Activated CD8-positive, alpha-beta memory T cell treated with anti-CD3 and anti-CD28 coated beads, Interleukin-2, amount 10 ng/mL, durations not matched to agents 7 days and 5 days (primary cell): ENCODE data around the gene LCN10. TPM values are rescaled to one million over a fixed set of nuclear protein-coding genes. Genes with fewer than 3 reads are reported as not detected.
"Not testable (repeated sequence)": the region's sequence is repeated elsewhere in the genome, so short reads cannot be mapped to it uniquely, and the experiment has no call there.

Experiments used
- ATAC-seq: fragments of 150-1000 bp; cut with Tn5 transposase; one replicate; pipeline ENCODE4 v1.10.0; 2021; ENCODE audit warnings: moderate library complexity
- CTCF ChIA-PET: fragments of 350-600 bp; sonication (Branson Sonifier 250); formaldehyde crosslinking; loops from one replicate; lab custom pipeline; 2021; ENCODE audit warnings: antibody characterized with exemption; lab: Charles Lee
- DNase-seq: peaks from one replicate; pipeline ENCODE4 v3.0.0-alpha.2; 2020
- H3K27ac Mint-ChIP-seq: one replicate; pipeline ENCODE4 v1.8.0; 2021; ENCODE audit warnings: mild to moderate bottlenecking, mixed read lengths
- H3K27me3 Mint-ChIP-seq: one replicate; pipeline ENCODE4 v1.8.0; 2021; ENCODE audit warnings: mixed read lengths
- H3K36me3 Mint-ChIP-seq: one replicate; pipeline ENCODE4 v1.8.0; 2021; ENCODE audit warnings: mild to moderate bottlenecking, mixed read lengths
- H3K4me1 Mint-ChIP-seq: one replicate; pipeline ENCODE4 v1.8.0; 2021; ENCODE audit warnings: mixed read lengths
- H3K4me3 Mint-ChIP-seq: one replicate; pipeline ENCODE4 v1.8.0; 2021; ENCODE audit warnings: mild to moderate bottlenecking, moderate library complexity, mixed read lengths
- H3K9me3 Mint-ChIP-seq: one replicate; pipeline ENCODE4 v1.8.0; 2022; ENCODE audit warnings: low read depth, mixed read lengths
- total RNA-seq, 2 experiments: library from RNA; stranded (reverse); gene quantifications; one replicate each; pipeline ENCODE4 v1.2.3, GENCODE V29; 2021

Gene LCN10
- total RNA-seq, 2 experiments from 2014 or later, result 0.68 TPM; not detected in 1

DNA sequence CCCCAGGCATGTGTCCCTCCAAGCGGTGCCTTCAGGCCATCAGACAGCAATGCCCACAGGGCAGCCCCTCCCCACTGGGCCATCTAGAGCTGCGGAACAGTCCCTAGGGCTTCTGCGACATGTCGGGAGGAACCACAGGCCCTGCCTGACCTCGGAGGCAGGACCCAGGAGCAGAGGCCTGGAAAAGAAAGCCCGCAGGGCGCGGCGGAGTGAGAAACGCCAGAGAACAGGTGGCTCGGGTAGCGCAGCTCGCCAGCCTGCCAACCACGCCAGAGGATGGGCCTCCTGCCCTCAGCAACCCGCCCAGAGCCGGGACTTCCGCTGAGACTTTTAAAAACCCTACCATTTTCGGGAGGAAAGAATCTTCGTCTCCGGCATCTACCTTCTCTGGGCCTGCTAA lies 14.6 kb upstream of the LCN10 start:
- Mint-ChIP-seq H3K36me3 (peaks cover 7% of the 10 kb centered on the region), H3K27me3 (peaks cover 6% of the 10 kb centered on the region), H3K9me3 (peaks cover 15% of the 10 kb centered on the region), H3K4me3 (no peak overlapping the region), H3K27ac (no peak overlapping the region), H3K4me1 (no peaks in the 10 kb centered on the region)
- ATAC-seq (no peak), DNase-seq (no peak)
- CTCF ChIA-PET, result interaction anchor here (0.9 to 1.4 kb wide), 5 partner anchors 9 to 29 kb away, joined by 3 to 5 read pairs (median 3); no protein-coding TSS in a partner anchor

GRCh38 chr9:136756836-136757235 lies 14.1 kb upstream of the LCN10 start:
- ATAC-seq (no peak), DNase-seq (no peak)
- CTCF ChIA-PET, result interaction anchor here (1.3 to 1.4 kb wide), 2 partner anchors 18 to 28 kb away, joined by 3 to 4 read pairs; no protein-coding TSS in a partner anchor
- peaks cover 11% of the 10 kb centered on the region for H3K36me3 Mint-ChIP-seq
- no peak overlapping the region for H3K4me3 Mint-ChIP-seq
- peaks cover 17% of the 10 kb centered on the region for H3K9me3 Mint-ChIP-seq
- no peaks in the 10 kb centered on the region for H3K4me1 Mint-ChIP-seq
- H3K27me3 Mint-ChIP-seq, result peaks cover 11% of the 10 kb centered on the region
- no peak overlapping the region for H3K27ac Mint-ChIP-seq

DNA sequence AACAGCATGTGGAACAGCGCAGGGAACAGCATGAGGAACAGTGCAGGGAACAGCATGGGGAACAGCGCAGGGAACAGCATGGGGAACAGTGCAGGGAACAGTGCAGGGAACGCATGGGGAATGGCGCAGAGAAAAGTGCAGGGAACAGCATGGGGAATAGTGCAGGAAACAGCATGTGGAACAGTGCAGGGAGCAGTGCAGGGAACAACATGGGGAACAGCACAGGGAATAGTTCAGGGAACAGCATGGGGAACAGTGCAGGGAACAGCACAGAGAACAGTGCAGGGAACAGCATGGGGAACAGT lies 13.3 kb upstream of the LCN10 start:
- DNase-seq (no peak), ATAC-seq (no peak)
- H3K9me3 Mint-ChIP-seq, result peaks cover 20% of the 10 kb centered on the region
- no peak overlapping the region for H3K4me3 Mint-ChIP-seq
- no peak overlapping the region for H3K27ac Mint-ChIP-seq
- peaks cover under 1% of the 10 kb centered on the region for H3K4me1 Mint-ChIP-seq
- CTCF ChIA-PET, result no interaction called here
- H3K36me3 Mint-ChIP-seq, result peaks cover 15% of the 10 kb centered on the region
- H3K27me3 Mint-ChIP-seq, result peaks cover 12% of the 10 kb centered on the region

DNA sequence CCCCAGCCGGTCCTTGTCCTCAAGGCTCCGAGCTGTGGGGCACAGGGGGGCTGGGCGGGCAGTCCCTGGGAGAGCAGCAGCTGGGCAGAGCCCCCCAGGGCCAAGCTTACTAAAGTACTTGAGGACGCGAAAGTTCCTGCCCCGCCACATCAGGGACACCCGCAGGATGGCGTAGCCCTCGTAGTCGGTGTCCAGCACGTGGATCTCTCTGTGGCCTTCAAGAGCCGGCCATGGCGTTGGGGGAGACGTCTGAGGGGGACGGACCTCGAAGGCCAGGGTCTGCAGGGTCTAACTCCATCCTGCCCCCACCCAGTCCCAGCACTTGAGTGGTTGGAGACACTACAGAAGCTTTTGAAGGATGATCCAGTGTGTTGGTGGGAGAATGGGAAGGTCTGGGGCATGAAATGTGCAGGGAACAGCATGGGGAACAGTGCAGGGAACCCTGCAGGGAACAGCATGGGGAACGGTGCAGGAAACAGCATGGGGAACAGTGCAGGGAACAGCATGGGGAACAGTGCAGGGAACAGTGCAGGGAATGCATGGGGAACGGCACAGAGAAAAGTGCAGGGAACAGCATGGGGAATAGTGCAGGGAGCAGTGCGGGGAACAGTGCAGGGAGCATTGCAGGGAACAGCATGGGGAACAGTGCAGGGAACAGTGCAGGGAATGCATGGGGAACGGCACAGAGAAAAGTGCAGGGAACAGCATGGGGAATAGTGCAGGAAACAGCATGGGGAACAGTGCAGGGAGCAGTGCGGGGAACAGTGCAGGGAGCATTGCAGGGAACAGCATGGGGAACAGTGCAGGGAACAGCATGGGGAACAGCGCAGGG lies 12.8 kb upstream of the LCN10 start:
- peaks cover 16% of the 10 kb centered on the region for H3K36me3 Mint-ChIP-seq
- CTCF ChIA-PET, result interaction anchor here (0.8 kb wide), 1 partner anchor 14 kb away, joined by 3 read pairs; no protein-coding TSS in a partner anchor
- not testable (repeated sequence) for H3K27ac Mint-ChIP-seq, DNase-seq, H3K4me1 Mint-ChIP-seq, H3K4me3 Mint-ChIP-seq, ATAC-seq
- H3K9me3 Mint-ChIP-seq, result peaks cover 20% of the 10 kb centered on the region
- peaks cover 15% of the 10 kb centered on the region for H3K27me3 Mint-ChIP-seq

DNA sequence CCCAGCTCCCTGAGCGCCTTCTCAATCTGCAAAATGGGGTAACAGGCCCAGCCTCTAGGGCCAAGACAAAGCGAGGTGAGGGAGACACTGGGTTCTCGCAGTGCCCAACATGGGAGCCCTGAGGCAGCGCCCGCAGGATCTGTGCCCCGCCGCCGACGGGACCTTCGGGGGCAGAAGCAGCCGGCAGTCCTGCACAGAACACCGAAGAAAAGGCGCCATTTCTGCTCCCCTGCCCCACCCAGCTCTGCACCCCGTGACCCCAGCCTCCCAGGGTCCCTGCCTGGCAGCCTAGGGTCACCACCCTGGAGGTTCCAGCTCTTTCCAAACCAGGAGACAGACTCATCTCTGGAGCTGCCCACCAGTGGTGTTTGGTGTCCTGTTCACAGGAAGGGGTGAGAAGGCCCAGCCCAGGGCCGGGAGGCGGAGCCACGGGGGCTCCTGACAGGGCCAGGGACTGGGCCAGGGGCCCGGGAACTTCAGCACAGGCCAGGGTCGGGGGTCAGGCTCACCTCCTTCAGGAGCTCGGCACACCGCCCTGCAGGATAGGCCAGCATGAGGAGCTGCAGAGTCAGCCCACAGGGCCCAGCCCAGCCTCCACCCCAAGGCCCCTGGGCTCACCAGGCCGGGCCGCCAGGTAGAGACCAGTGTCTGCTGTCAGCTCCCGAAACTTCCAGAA lies 12.0 kb upstream of the LCN10 start:
- CTCF ChIA-PET, result interaction anchor here (0.8 kb wide), 1 partner anchor 13 kb away, joined by 3 read pairs; no protein-coding TSS in a partner anchor
- DNase-seq (no peak), ATAC-seq (no peak)
- Mint-ChIP-seq H3K4me3 (no peak overlapping the region), H3K4me1 (peaks cover 11% of the 10 kb centered on the region), H3K27me3 (peaks cover 15% of the 10 kb centered on the region), H3K36me3 (peaks cover 16% of the 10 kb centered on the region), H3K9me3 (peaks cover 20% of the 10 kb centered on the region), H3K27ac (no peak overlapping the region)

- no peak overlapping the region for H3K27ac Mint-ChIP-seq
- CTCF ChIA-PET, result no interaction called here
Measured at GRCh38 chr9:136754059-136754572, 11.4 kb upstream of the LCN10 start.

GRCh38 chr9:136753371-136754058 lies 10.8 kb upstream of the LCN10 start:
- peaks cover 20% of the 10 kb centered on the region for H3K9me3 Mint-ChIP-seq
- DNase-seq (no peak), ATAC-seq (no peak)
- peaks cover 14% of the 10 kb centered on the region for H3K4me1 Mint-ChIP-seq
- CTCF ChIA-PET, result no interaction called here
- no peak overlapping the region for H3K27ac Mint-ChIP-seq
- H3K4me3 Mint-ChIP-seq, result no peak overlapping the region
- H3K27me3 Mint-ChIP-seq, result peaks cover 16% of the 10 kb centered on the region
- H3K36me3 Mint-ChIP-seq, result peaks cover 16% of the 10 kb centered on the region

More at GRCh38 chr9:136754059-136754572, 11.4 kb upstream of the LCN10 start:
- DNase-seq, result no peak
- no peak overlapping the region for H3K4me3 Mint-ChIP-seq
- peaks cover 20% of the 10 kb centered on the region for H3K9me3 Mint-ChIP-seq
- no peak for ATAC-seq
- peaks cover 15% of the 10 kb centered on the region for H3K27me3 Mint-ChIP-seq
- peaks cover 14% of the 10 kb centered on the region for H3K4me1 Mint-ChIP-seq
- peaks cover 16% of the 10 kb centered on the region for H3K36me3 Mint-ChIP-seq

GRCh38 chr9:136751814-136752213 lies 9.1 kb upstream of the LCN10 start:
- H3K27me3 Mint-ChIP-seq, result peaks cover 23% of the 10 kb centered on the region
- H3K27ac Mint-ChIP-seq, result no peak overlapping the region
- CTCF ChIA-PET, result no interaction called here
- H3K4me3 Mint-ChIP-seq, result no peak overlapping the region
- H3K4me1 Mint-ChIP-seq, result peaks cover 14% of the 10 kb centered on the region
- peaks cover 20% of the 10 kb centered on the region for H3K9me3 Mint-ChIP-seq
- no peak for ATAC-seq
- DNase-seq, result no peak
- H3K36me3 Mint-ChIP-seq, result peaks cover 16% of the 10 kb centered on the region

DNA sequence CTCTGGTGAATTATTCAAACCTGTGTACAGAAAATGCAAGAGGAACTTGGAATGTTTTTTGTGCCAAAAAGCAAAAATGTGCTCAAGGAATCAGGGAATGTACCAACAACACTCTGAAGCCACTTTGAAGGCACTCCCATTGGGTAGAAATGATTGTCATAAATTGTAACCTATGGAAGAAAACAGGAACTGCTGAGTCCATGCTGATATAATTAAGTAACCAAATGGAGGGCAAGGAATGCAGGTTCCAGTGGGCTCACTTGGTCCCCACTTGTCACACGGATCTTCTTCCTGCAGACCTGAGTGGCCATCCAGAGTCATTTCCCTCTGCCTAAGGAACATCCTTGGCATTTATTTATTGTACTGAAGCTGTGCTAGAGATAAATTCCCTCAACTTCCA lies 8.5 kb upstream of the LCN10 start:
- ATAC-seq (no peak), DNase-seq (no peak)
- Mint-ChIP-seq H3K4me1 (peaks cover 14% of the 10 kb centered on the region), H3K4me3 (no peak overlapping the region), H3K9me3 (peaks cover 20% of the 10 kb centered on the region), H3K27ac (no peak overlapping the region), H3K36me3 (peaks cover 16% of the 10 kb centered on the region), H3K27me3 (peaks cover 23% of the 10 kb centered on the region)
- CTCF ChIA-PET, result interaction anchor here (1.2 to 1.5 kb wide), 2 partner anchors 10 to 249 kb away, joined by 3 to 4 read pairs; no protein-coding TSS in a partner anchor

DNA sequence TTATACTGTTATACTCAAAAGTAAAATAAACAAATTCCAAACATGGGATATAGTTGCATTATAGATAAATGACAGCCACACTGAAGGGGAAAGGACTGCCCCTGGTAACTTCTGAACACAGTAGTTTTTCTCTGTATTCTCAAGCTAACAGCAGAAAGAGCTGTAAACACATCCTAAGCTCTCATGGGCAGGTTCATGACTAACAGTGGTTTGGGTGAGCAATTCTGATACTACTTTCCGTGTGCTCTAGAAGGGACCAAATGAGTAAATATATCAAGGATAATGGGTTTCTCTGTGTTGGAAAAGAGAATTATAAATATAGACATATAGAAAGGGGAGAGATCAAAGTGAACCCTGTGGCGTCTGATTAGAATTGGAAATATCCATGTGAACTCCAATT lies 7.8 kb upstream of the LCN10 start:
- DNase-seq (no peak), ATAC-seq (peak; percentile 90)
- Mint-ChIP-seq H3K27me3 (peaks cover 23% of the 10 kb centered on the region), H3K27ac (no peak overlapping the region), H3K4me3 (no peak overlapping the region), H3K36me3 (peaks cover 14% of the 10 kb centered on the region), H3K4me1 (peaks cover 14% of the 10 kb centered on the region), H3K9me3 (peaks cover 13% of the 10 kb centered on the region)
- CTCF ChIA-PET, result interaction anchor here (1.2 to 1.5 kb wide), 4 partner anchors 9 to 250 kb away, joined by 3 to 5 read pairs (median 4); no protein-coding TSS in a partner anchor

DNA sequence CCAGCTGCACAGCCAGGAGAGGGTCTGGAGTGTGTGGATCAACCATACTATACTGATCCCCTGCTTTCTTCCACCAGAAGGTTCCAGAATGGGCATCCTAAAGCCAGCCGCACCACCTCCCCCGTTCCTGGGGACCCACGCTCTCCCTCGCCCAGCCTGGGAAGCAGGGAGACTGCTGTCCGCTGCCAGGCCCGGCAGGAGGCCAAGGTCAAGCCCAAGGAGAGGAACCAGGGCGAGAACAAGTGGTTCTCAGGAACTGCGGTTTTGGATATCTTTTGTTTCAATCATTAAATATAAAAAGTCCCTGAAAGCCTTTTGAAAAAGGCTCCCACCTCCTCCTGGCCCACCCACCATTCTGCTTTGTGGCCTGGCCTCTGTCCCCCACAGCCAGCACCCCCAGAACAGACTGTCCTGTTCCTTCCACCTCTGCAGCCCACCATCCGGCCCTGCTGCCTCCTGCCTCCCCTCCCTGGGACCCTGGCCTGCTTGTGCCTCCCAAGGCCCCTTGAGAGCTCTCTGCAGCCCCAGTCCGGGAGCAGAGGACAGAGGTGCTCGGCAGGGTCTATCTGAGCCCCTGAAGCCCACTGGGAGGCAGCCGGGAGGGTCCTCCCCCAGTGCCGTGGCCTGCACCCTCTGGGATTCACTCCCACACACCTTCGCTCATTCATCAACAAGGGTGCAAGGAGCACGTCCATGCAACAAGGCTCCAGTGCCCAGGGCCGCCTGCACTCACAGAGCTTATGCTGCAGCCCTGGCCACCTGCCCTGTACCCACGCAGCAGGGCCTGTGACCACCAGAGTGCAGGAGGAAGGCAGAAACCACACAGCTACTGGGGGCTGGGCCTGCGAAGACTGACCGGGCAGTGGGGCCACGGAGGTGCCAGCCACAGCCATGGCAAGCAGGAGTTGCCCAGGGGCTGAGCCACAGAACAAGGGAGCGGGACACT lies 6.2 kb upstream of the LCN10 start:
- ATAC-seq (no peak), DNase-seq (no peak)
- H3K4me3 Mint-ChIP-seq, result no peak overlapping the region
- peaks cover 13% of the 10 kb centered on the region for H3K36me3 Mint-ChIP-seq
- peaks cover 14% of the 10 kb centered on the region for H3K4me1 Mint-ChIP-seq
- peaks cover 12% of the 10 kb centered on the region for H3K9me3 Mint-ChIP-seq
- H3K27ac Mint-ChIP-seq, result no peak overlapping the region
- H3K27me3 Mint-ChIP-seq, result peaks cover 23% of the 10 kb centered on the region
- CTCF ChIA-PET, result interaction anchor here (1.0 to 1.3 kb wide), 2 partner anchors 9 to 17 kb away, joined by 3 to 4 read pairs; partner anchors contain the start of gene LCN8

DNA sequence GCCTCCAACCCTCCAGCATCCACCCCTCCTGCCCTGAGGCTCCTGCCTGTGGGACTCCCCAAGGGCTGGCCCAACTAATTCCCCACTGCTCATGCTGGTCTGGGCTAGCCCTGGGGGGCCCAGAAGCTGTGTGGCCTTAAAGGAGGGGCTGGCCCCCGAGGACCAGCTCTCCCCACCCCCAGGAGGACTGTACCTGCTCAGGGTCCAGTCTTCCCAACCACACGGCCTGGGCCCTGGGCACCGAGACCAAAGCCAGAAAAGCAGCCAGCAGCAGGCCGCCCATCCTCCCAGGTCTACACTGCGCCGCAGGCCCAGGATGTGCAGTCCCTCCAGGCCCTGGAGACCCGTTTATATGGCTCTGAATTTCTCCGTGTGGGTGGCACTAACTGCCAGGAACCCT lies 5.5 kb upstream of the LCN10 start, which contains the start of gene LCN6:
LCN6 (minus strand) TSS at position 325 of the 400 bp plus-strand sequence; CDS start at position 283, 42 bp downstream.
- Mint-ChIP-seq H3K4me1 (peaks cover 14% of the 10 kb centered on the region), H3K27me3 (peaks cover 25% of the 10 kb centered on the region), H3K9me3 (peaks cover 12% of the 10 kb centered on the region), H3K4me3 (no peak within 1 kb of the TSS), H3K36me3 (peaks cover 13% of the 10 kb centered on the region), H3K27ac (no peak within 1 kb of the TSS)
- CTCF ChIA-PET, result no interaction called here
- ATAC-seq (no peak), DNase-seq (no peak)
